DND-41 (cell line): ENCODE measurements around the gene KCNQ1OT1.

Source experiments
- ATAC-seq: fragments of 200-7000 bp; cut with Tn5 transposase; 3 replicates; pipeline ENCODE4 v1.9.1; 2021; ENCODE audit warnings: low read depth; ENCODE audit not compliant: insufficient read depth
- DNase-seq: peaks from one replicate; pipeline ENCODE4 v3.0.0-alpha.2; 2020
- H2AFZ ChIP-seq: 2 replicates; pipeline ENCODE4 v1.6.0; 2012; ENCODE audit warnings: low read depth, low read length
- H3K27ac ChIP-seq: 2 replicates; pipeline ENCODE4 v1.5.1; 2012; ENCODE audit warnings: low read length, inconsistent platforms
- H3K27me3 ChIP-seq: fragments of 200-600 bp; sonication (generic); 2 replicates; pipeline ENCODE4 v1.6.0; 2012; ENCODE audit warnings: low read length, mild to moderate bottlenecking, inconsistent platforms; ENCODE audit not compliant: insufficient read depth, poor library complexity
- H3K36me3 ChIP-seq: 2 replicates; pipeline ENCODE4 v1.5.1; 2012; ENCODE audit warnings: low read length, inconsistent platforms; ENCODE audit not compliant: insufficient read depth
- H3K4me1 ChIP-seq: 2 replicates; pipeline ENCODE4 v1.5.1; 2012; ENCODE audit warnings: mild to moderate bottlenecking, low read length; ENCODE audit not compliant: insufficient read depth
- H3K4me2 ChIP-seq: 2 replicates; pipeline ENCODE4 v1.6.0; 2012; ENCODE audit warnings: mild to moderate bottlenecking, moderate library complexity, low read length, inconsistent platforms; ENCODE audit not compliant: insufficient read depth
- H3K4me3 ChIP-seq, 2 experiments: fragments of 200-600 bp in 1 of 2; shearing (Covaris generic) in 1 of 2; 2 replicates each; pipeline ENCODE4 v1.5.1; 2012 to 2016; ENCODE audit warnings: inconsistent platforms in 2 of 2, low read length in 2 of 2, mild to moderate bottlenecking in 2 of 2, low read depth in 1 of 2, moderate library complexity in 1 of 2
- H3K79me2 ChIP-seq: 2 replicates; pipeline ENCODE4 v1.6.0; 2012; ENCODE audit warnings: low read length, inconsistent platforms; ENCODE audit not compliant: insufficient read depth
- H3K9ac ChIP-seq: 2 replicates; pipeline ENCODE4 v1.6.0; 2012; ENCODE audit warnings: low read depth, mild to moderate bottlenecking, inconsistent platforms, low read length, moderate library complexity
- H3K9me3 ChIP-seq: 2 replicates; pipeline ENCODE4 v1.5.1; 2012; ENCODE audit warnings: low read length, moderate library complexity, mild to moderate bottlenecking, inconsistent platforms; ENCODE audit not compliant: insufficient read depth, severe bottlenecking
- H4K20me1 ChIP-seq: 2 replicates; pipeline ENCODE4 v1.6.0; 2012; ENCODE audit warnings: low read length; ENCODE audit not compliant: insufficient read depth
- EZH2 ChIP-seq: IDR thresholded peaks from 3 replicates; pipeline ENCODE4 v1.6.1; 2012; ENCODE audit warnings: borderline replicate concordance, low read depth, mild to moderate bottlenecking, moderate library complexity, low read length, inconsistent platforms; ENCODE audit not compliant: severe bottlenecking
- TF ChIP-seq, protein P1 (sequence below): IDR thresholded peaks from 2 replicates; pipeline ENCODE4 v1.5.1; 2012; ENCODE audit warnings: borderline replicate concordance, low read length, moderate library complexity, mild to moderate bottlenecking; ENCODE audit not compliant: poor library complexity, severe bottlenecking; ENCODE audit errors: extremely low read depth

Gene KCNQ1OT1

DNA sequence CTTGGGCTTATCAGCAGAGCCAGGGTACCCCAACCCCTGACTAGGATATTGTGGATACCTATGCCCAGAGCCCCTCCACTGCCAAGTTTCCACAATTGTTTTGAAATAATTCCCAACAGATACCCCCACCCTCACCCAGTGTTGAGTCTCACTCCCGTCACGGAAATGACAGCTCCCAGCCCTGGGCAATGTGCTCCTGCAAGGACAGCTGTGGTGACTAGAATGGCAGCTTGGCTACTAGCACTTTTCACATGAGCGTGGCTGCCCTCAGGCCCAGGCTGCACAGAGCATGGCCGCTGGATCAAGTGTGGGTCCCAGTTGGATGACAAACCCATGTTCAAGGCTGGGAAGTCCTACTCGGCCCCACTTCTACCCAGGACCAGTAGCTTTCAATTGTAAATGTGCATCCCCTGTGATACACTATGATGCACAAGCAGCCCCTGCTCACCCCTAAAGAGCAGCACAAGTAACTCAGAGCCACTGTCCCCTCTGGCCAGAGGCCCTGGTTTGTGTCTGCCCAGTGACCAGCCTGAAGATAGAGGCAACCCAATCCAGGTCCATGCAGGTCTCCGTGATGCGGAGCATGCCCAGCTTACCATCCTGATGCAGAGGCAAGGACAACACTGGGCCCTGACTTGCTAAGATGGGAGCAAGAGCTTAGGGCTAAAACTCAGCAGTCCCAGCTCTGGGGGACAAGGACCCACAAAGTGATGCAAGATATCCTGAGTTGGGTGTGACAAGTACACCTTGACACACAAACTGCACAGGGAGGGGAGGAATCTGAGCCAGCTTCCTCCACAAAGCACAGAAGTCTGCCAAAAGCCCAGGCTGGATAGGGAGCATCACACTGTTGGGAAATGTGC lies 13.2 kb downstream of the KCNQ1OT1 start:
- Histone ChIP-seq H4K20me1 (peaks cover 16% of the 10 kb centered on the region), H3K9me3 (no peaks in the 10 kb centered on the region), H3K27me3 (no peaks in the 10 kb centered on the region)

DNA sequence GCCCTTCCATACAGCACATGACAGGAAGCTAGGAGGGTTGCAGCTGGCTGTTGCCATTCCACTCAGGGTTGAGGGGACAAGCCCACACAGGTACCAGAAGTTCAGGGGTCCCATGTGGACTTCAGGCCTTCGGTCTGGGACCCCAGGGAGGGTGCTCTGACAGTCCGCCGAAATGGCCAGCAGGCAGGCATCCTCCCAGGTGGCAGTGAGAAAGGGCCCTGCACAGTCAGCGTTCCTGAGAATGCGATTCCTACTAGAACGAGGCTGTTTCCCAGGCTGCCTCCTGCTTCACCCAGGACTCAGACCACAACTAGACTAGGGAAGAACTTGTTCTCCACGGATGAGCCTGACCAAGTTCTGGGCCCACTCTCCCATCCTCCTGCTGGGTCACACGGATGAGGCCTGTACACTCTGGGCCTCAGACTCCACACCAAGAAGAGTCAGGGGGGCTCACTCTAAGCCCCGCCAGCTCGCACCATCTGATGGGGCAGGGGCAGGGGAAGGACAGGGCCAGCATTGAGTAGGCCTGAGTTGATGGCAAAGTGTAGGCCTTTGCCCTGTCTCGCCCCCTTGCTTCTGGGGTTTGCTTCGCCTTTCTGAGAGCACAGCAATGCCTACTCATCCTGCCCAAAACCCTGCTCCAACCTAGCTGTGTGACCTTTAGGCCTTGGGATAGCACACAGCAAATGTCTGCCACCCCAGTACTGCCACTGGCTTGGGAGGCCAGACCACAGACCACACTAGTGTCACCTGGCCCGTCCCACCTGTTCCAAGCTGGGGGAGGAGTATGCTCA lies 14.0 kb downstream of the KCNQ1OT1 start:
- DNase-seq (no peak), ATAC-seq (no peak)
- Histone ChIP-seq H3K4me3 (no peak overlapping the region), H3K4me1 (no peaks in the 10 kb centered on the region), H3K79me2 (no peaks in the 10 kb centered on the region), H3K36me3 (no peaks in the 10 kb centered on the region), H3K4me2 (no peak overlapping the region), H3K27ac (no peak overlapping the region), H3K9ac (no peak overlapping the region), H3K9me3 (no peaks in the 10 kb centered on the region), H3K27me3 (no peaks in the 10 kb centered on the region), H2AFZ (no peak overlapping the region), H4K20me1 (peaks cover 15% of the 10 kb centered on the region)
- TF ChIP-seq, protein P1, sequence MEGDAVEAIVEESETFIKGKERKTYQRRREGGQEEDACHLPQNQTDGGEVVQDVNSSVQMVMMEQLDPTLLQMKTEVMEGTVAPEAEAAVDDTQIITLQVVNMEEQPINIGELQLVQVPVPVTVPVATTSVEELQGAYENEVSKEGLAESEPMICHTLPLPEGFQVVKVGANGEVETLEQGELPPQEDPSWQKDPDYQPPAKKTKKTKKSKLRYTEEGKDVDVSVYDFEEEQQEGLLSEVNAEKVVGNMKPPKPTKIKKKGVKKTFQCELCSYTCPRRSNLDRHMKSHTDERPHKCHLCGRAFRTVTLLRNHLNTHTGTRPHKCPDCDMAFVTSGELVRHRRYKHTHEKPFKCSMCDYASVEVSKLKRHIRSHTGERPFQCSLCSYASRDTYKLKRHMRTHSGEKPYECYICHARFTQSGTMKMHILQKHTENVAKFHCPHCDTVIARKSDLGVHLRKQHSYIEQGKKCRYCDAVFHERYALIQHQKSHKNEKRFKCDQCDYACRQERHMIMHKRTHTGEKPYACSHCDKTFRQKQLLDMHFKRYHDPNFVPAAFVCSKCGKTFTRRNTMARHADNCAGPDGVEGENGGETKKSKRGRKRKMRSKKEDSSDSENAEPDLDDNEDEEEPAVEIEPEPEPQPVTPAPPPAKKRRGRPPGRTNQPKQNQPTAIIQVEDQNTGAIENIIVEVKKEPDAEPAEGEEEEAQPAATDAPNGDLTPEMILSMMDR: no peak
- TF ChIP-seq EZH2: no peak

More for the DNA sequence above, 13.2 kb downstream of the KCNQ1OT1 start:
- Histone ChIP-seq H3K27ac (no peak overlapping the region), H3K4me1 (no peaks in the 10 kb centered on the region), H3K4me2 (no peak overlapping the region), H2AFZ (no peak overlapping the region), H3K9ac (no peak overlapping the region), H3K4me3 (no peak overlapping the region), H3K36me3 (no peaks in the 10 kb centered on the region), H3K79me2 (no peaks in the 10 kb centered on the region)
- no peak for TF ChIP-seq EZH2
- TF ChIP-seq, protein P1: no peak
- no peak for DNase-seq
- ATAC-seq: no peak

DNA sequence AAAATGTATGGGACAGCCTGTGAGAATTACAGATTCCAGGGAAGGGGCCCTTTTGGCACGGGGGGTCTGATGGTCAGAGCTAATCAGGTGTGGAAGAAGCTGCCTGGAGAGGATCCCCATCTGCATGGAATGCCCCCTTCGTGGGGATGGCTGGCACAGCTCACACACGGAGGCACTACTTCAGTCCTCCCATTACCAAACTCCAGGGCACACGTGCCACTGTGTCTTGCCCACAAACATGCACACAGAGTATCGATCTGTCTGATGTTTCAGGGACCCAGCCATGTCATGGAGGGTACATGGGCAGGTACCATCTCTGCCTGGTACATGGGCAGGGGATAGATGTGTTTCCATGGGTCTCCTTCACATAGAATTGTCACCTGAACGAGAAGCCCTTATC lies 14.7 kb downstream of the KCNQ1OT1 start:
- no peak for ATAC-seq
- H3K79me2 ChIP-seq: no peaks in the 10 kb centered on the region

More for the DNA sequence above, 14.7 kb downstream of the KCNQ1OT1 start:
- H3K9ac ChIP-seq: no peak overlapping the region
- H3K4me3 ChIP-seq: no peak overlapping the region
- H3K36me3 ChIP-seq: no peaks in the 10 kb centered on the region
- H3K9me3 ChIP-seq: no peaks in the 10 kb centered on the region
- H2AFZ ChIP-seq: no peak overlapping the region
- DNase-seq: no peak
- no peaks in the 10 kb centered on the region for H3K27me3 ChIP-seq
- H3K27ac ChIP-seq: no peak overlapping the region
- peaks cover 13% of the 10 kb centered on the region for H4K20me1 ChIP-seq
- H3K4me2 ChIP-seq: no peak overlapping the region
- no peak for TF ChIP-seq EZH2
- TF ChIP-seq, protein P1: no peak
- H3K4me1 ChIP-seq: no peaks in the 10 kb centered on the region
